IMR-90 (cell line): Measurements from ENCODE around the gene PAK5. TPM values are rescaled to one million over a fixed set of nuclear protein-coding genes. Genes with fewer than 3 reads are reported as not detected.

Source experiments
- ATAC-seq: fragments of 200-7000 bp; cut with Tn5 transposase; 2 replicates; pipeline ENCODE4 v1.9.1; 2020; ENCODE audit warnings: low read depth, mild to moderate bottlenecking, moderate library complexity
- BruUV-seq: library from RNA; stranded (reverse); fragments of 400-500 nt; replicated peaks from 2 replicates; lab custom pipeline; 2021; lab: Mats Ljungman, UMichigan
- CTCF ChIA-PET: fragments of 300-600 bp; formaldehyde crosslinking; extraction: SDS; loops from one replicate; lab custom pipeline; 2021; ENCODE audit warnings: antibody characterized with exemption; lab: Yijun Ruan, JAX
- POLR2A ChIA-PET: fragments of 300-600 bp; sonication (Branson Sonifier 250); formaldehyde crosslinking; loops from one replicate; lab custom pipeline; 2022; ENCODE audit warnings: antibody characterized with exemption; ENCODE audit not compliant: unreplicated experiment; lab: Charles Lee
- DNase-seq: peaks from one replicate; pipeline ENCODE4 v3.0.0; 2013
- H2AFZ ChIP-seq: replicated peaks from 2 replicates; pipeline ENCODE3; 2013; ENCODE audit warnings: low read length, mild to moderate bottlenecking; ENCODE audit not compliant: poor library complexity
- H2AK5ac ChIP-seq: 2 replicates; pipeline ENCODE4 v1.6.1; 2013; ENCODE audit warnings: low read depth, low read length, inconsistent platforms
- H2AK9ac ChIP-seq: replicated peaks from 2 replicates; pipeline ENCODE3; 2013; ENCODE audit warnings: mild to moderate bottlenecking, low read depth, low read length, moderate library complexity; ENCODE audit not compliant: poor library complexity
- H2BK120ac ChIP-seq: 2 replicates; pipeline ENCODE4 v1.6.1; 2013; ENCODE audit warnings: low read depth, low read length, inconsistent platforms
- H2BK15ac ChIP-seq: 3 replicates; pipeline ENCODE4 v1.6.1; 2013; ENCODE audit warnings: low read depth, low read length, inconsistent platforms
- H2BK20ac ChIP-seq: 2 replicates; pipeline ENCODE4 v1.6.1; 2013; ENCODE audit warnings: low read depth, mild to moderate bottlenecking, inconsistent platforms, low read length, moderate library complexity
- H2BK5ac ChIP-seq: 2 replicates; pipeline ENCODE4 v1.6.1; 2013; ENCODE audit warnings: mild to moderate bottlenecking, low read depth, low read length, inconsistent platforms; ENCODE audit not compliant: poor library complexity, severe bottlenecking
- H3K14ac ChIP-seq: replicated peaks from 2 replicates; pipeline ENCODE4 v1.6.1; 2013; ENCODE audit warnings: low read depth, low read length, inconsistent platforms
- H3K18ac ChIP-seq: 2 replicates; pipeline ENCODE4 v1.6.1; 2013; ENCODE audit warnings: low read depth, low read length, control low read depth
- H3K23ac ChIP-seq: 2 replicates; pipeline ENCODE4 v1.6.1; 2013; ENCODE audit warnings: low read depth, low read length, inconsistent platforms
- H3K27ac ChIP-seq: 2 replicates; pipeline ENCODE4 v1.5.1; 2013; ENCODE audit warnings: mild to moderate bottlenecking, control low read depth, low read length; ENCODE audit not compliant: insufficient read depth
- H3K27me3 ChIP-seq: 2 replicates; pipeline ENCODE4 v1.6.1; 2013; ENCODE audit warnings: low read length; ENCODE audit not compliant: control insufficient read depth, insufficient read depth
- H3K36me3 ChIP-seq: 2 replicates; pipeline ENCODE4 v1.6.1; 2013; ENCODE audit warnings: low read length, mixed read lengths; ENCODE audit not compliant: control insufficient read depth, insufficient read depth
- H3K4ac ChIP-seq: 2 replicates; pipeline ENCODE4 v1.6.1; 2013; ENCODE audit warnings: low read depth, low read length, inconsistent platforms
- H3K4me1 ChIP-seq: 2 replicates; pipeline ENCODE4 v1.6.1; 2013; ENCODE audit warnings: low read length, mixed read lengths; ENCODE audit not compliant: control insufficient read depth, insufficient read depth
- H3K4me2 ChIP-seq: 2 replicates; pipeline ENCODE4 v1.6.1; 2013; ENCODE audit warnings: low read depth, mild to moderate bottlenecking, control low read depth, low read length, moderate library complexity
- H3K4me3 ChIP-seq: 2 replicates; pipeline ENCODE4 v1.5.1; 2013; ENCODE audit warnings: low read depth, mild to moderate bottlenecking, control low read depth, low read length, moderate library complexity; ENCODE audit not compliant: insufficient read depth
- H3K56ac ChIP-seq: 2 replicates; pipeline ENCODE4 v1.6.1; 2013; ENCODE audit warnings: low read length, inconsistent platforms; ENCODE audit not compliant: insufficient read depth; ENCODE audit errors: extremely low read depth
- H3K79me1 ChIP-seq, 2 experiments: 2 replicates each; pipeline ENCODE4 v1.6.1; 2013; ENCODE audit warnings: low read length in 2 of 2, inconsistent platforms in 1 of 2, low read depth in 1 of 2
- H3K9ac ChIP-seq: 2 replicates; pipeline ENCODE4 v1.6.1; 2013; ENCODE audit warnings: low read depth, low read length, control low read depth
- H3K9me1 ChIP-seq: 2 replicates; pipeline ENCODE4 v1.6.1; 2013; ENCODE audit warnings: low read length, inconsistent platforms; ENCODE audit not compliant: insufficient read depth
- H3K9me3 ChIP-seq: 2 replicates; pipeline ENCODE4 v1.6.1; 2013; ENCODE audit warnings: low read length; ENCODE audit not compliant: control insufficient read depth, insufficient read depth
- H4K20me1 ChIP-seq: 2 replicates; pipeline ENCODE4 v1.6.1; 2013; ENCODE audit warnings: low read length, inconsistent platforms; ENCODE audit not compliant: insufficient read depth
- H4K5ac ChIP-seq: 2 replicates; pipeline ENCODE4 v1.6.1; 2013; ENCODE audit warnings: mild to moderate bottlenecking, low read depth, low read length, control low read depth
- H4K8ac ChIP-seq, 2 experiments: 2 replicates each; pipeline ENCODE4 v1.6.1; 2013; ENCODE audit warnings: low read depth in 2 of 2, low read length in 2 of 2, control low read depth in 1 of 2, inconsistent platforms in 1 of 2
- H4K91ac ChIP-seq: 2 replicates; pipeline ENCODE4 v1.6.1; 2013; ENCODE audit warnings: low read depth, low read length, inconsistent platforms; ENCODE audit not compliant: insufficient read depth
- BHLHE40 ChIP-seq: fragments of 150-350 bp; IDR thresholded peaks from 2 replicates; pipeline ENCODE4 v1.6.1; 2016; ENCODE audit warnings: mild to moderate bottlenecking, low read depth, low read length
- WGBS, 2 experiments: methylation state at CpG; one replicate each; pipeline versions ENCODE4 v1.1.5 to v1.1.7; 2013; ENCODE audit warnings: missing lambda C conversion rate in 2 of 2; ENCODE audit not compliant: insufficient read length in 1 of 2; ENCODE audit errors: extremely low coverage in 2 of 2; 5-methylcytosine and 5-hydroxymethylcytosine counted together
- dilution Hi-C: fragments of 300-500 bp; cut with HindIII; formaldehyde crosslinking; loops from one replicate; pipeline ENCODE4 v1.14.3; 2018; ENCODE audit warnings: low sequenced_read_pairs; ENCODE audit not compliant: unreplicated experiment
- in situ Hi-C: fragments of 300-500 bp; cut with MboI; formaldehyde crosslinking; loops from 3 replicates; pipeline ENCODE4 v1.14.3; 2019; ENCODE audit warnings: low sequenced_read_pairs, inconsistent platforms, mixed read lengths
- intact Hi-C: fragments of 100-400 bp; cut with micrococcal nuclease; formaldehyde crosslinking; loops from 2 replicates; pipeline ENCODE4 v1.10.0; 2022
- polyA plus RNA-seq, 3 experiments: library from polyadenylated mRNA; depleted of rRNA; stranded (reverse); fragments of >200 nt; gene quantifications; 2 replicates each; pipeline ENCODE4 v1.2.3, GENCODE V29; 2012; ENCODE audit warnings: low replicate concordance in 1 of 3
- total RNA-seq: library from RNA; depleted of rRNA; stranded (reverse); fragments of >200 nt; gene quantifications from 2 replicates; pipeline ENCODE4 v1.2.3, GENCODE V29; 2012
- TF ChIP-seq, protein P1 (sequence below): fragments of 150-350 bp; IDR thresholded peaks from 2 replicates; pipeline ENCODE4 v1.6.1; 2017; ENCODE audit warnings: mild to moderate bottlenecking, antibody characterized with exemption, low read length, low read depth

The PAK5 gene
- total and polyA plus RNA-seq, 2 of the 4 experiments (the other 2 are of a cell fraction): not detected

- H3K27ac ChIP-seq: no peak overlapping the region
- no peak overlapping the region for H3K56ac ChIP-seq
- TF ChIP-seq, protein P1, sequence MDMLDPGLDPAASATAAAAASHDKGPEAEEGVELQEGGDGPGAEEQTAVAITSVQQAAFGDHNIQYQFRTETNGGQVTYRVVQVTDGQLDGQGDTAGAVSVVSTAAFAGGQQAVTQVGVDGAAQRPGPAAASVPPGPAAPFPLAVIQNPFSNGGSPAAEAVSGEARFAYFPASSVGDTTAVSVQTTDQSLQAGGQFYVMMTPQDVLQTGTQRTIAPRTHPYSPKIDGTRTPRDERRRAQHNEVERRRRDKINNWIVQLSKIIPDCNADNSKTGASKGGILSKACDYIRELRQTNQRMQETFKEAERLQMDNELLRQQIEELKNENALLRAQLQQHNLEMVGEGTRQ: no peak
- no peak for TF ChIP-seq BHLHE40
- H3K4ac ChIP-seq: no peak overlapping the region
- H2BK20ac ChIP-seq: no peak overlapping the region
- no peak for DNase-seq
- intact Hi-C loops (loop anchor here (2.0 to 10.0 kb wide), 6 partner anchors 135 to 1933 kb away; no protein-coding TSS in a partner anchor), in situ Hi-C loops (loop anchor here (25.0 kb wide), 1 partner anchor 100 kb away; no protein-coding TSS in a partner anchor), dilution Hi-C loops (no loop called here)
- H3K23ac ChIP-seq: no peak overlapping the region
- 100% methylated on average over 2 of the region's 9 CpGs; no CpG with 5 or more reads in 1 of the 2 experiments for WGBS, 2 experiments
- no peak overlapping the region for H3K9ac ChIP-seq
- no peaks in the 10 kb centered on the region for H3K4me1 ChIP-seq
- H3K36me3 ChIP-seq: no peaks in the 10 kb centered on the region
- H2AK9ac ChIP-seq: no peak overlapping the region
- H3K9me1 ChIP-seq: no peaks in the 10 kb centered on the region
- H2BK15ac ChIP-seq: no peak overlapping the region
- H3K9me3 ChIP-seq: no peaks in the 10 kb centered on the region
- POLR2A ChIA-PET: no interaction called here
- no peak for ATAC-seq
- H3K27me3 ChIP-seq: peaks cover 19% of the 10 kb centered on the region
- H2AFZ ChIP-seq: no peak overlapping the region
- BruUV-seq: no TSS peak
- H4K91ac ChIP-seq: no peak overlapping the region
- no peaks in the 10 kb centered on the region for H4K20me1 ChIP-seq
- no peak overlapping the region for H3K4me3 ChIP-seq
- H3K79me1 ChIP-seq: no peaks in the 10 kb centered on the region
- H3K4me2 ChIP-seq: no peak overlapping the region
- H3K18ac ChIP-seq: no peak overlapping the region
- no peak overlapping the region for H4K5ac ChIP-seq
- no peak overlapping the region for H2AK5ac ChIP-seq
- CTCF ChIA-PET: interaction anchor here (3.3 kb wide), 1 partner anchor 204 kb away, joined by 14 read pairs; no protein-coding TSS in a partner anchor
- H4K8ac ChIP-seq: no peak overlapping the region
- H3K14ac ChIP-seq: no peak overlapping the region
- no peak overlapping the region for H2BK120ac ChIP-seq
- no peak overlapping the region for H2BK5ac ChIP-seq
Observed at GRCh38 chr20:9611921-9612320, 227.0 kb downstream of the PAK5 start.
